SK-N-SH treated with all-trans-retinoic acid at 6 μM for 48 hours (cell line): Measurements from ENCODE around the gene GLI3.

Experiments used
- ATAC-seq: fragments of 200-7000 bp; cut with Tn5 transposase; 3 replicates; pipeline ENCODE4 v1.9.1; 2020; ENCODE audit warnings: mild to moderate bottlenecking, moderate library complexity
- BACH2 ChIP-seq: fragments of 250-450 bp; sonication (Bioruptor Pico); IDR thresholded peaks from 2 replicates; pipeline ENCODE4 v1.9.0; 2021; ENCODE audit warnings: mild to moderate bottlenecking, borderline replicate concordance
- CREB5 ChIP-seq: fragments of 250-450 bp; sonication (Bioruptor Pico); IDR thresholded peaks from 2 replicates; pipeline ENCODE4 v1.5.1; 2020; ENCODE audit warnings: low read depth, mild to moderate bottlenecking, moderate library complexity
- CSDC2 ChIP-seq: fragments of 250-450 bp; sonication (Bioruptor Pico); IDR thresholded peaks from 2 replicates; pipeline ENCODE4 v1.5.0; 2020; ENCODE audit warnings: mild to moderate bottlenecking, moderate library complexity
- CSRNP3 ChIP-seq: fragments of 250-450 bp; sonication (Bioruptor Pico); IDR thresholded peaks from 2 replicates; pipeline ENCODE4 v1.5.1; 2021; ENCODE audit warnings: mild to moderate bottlenecking, moderate library complexity
- GLIS3 ChIP-seq: fragments of 250-450 bp; sonication (Bioruptor Pico); IDR thresholded peaks from 2 replicates; pipeline ENCODE4 v1.5.0; 2020; ENCODE audit warnings: mild to moderate bottlenecking, moderate library complexity
- ISL1 ChIP-seq: fragments of 250-450 bp; sonication (Bioruptor Pico); IDR thresholded peaks from 2 replicates; pipeline ENCODE4 v2.1.2; 2022; ENCODE audit warnings: mild to moderate bottlenecking, moderate library complexity
- OSR1 ChIP-seq: fragments of 250-450 bp; sonication (Bioruptor Pico); IDR thresholded peaks from 2 replicates; pipeline ENCODE4 v1.8.0; 2022; ENCODE audit warnings: moderate library complexity, mild to moderate bottlenecking, inconsistent platforms
- PATZ1 ChIP-seq: fragments of 250-450 bp; sonication (Bioruptor Pico); IDR thresholded peaks from 2 replicates; pipeline ENCODE4 v1.8.0; 2020; ENCODE audit warnings: mild to moderate bottlenecking, moderate library complexity, borderline replicate concordance
- PPARA ChIP-seq: fragments of 250-450 bp; sonication (Bioruptor Pico); IDR thresholded peaks from 2 replicates; pipeline ENCODE4 v1.5.0; 2020; ENCODE audit warnings: mild to moderate bottlenecking, borderline replicate concordance
- RARB ChIP-seq: fragments of 250-450 bp; sonication (Bioruptor Pico); IDR thresholded peaks from 2 replicates; pipeline ENCODE4 v1.8.0; 2021; ENCODE audit warnings: mild to moderate bottlenecking, moderate library complexity
- SNAI2 ChIP-seq: fragments of 250-450 bp; sonication (Bioruptor Pico); IDR thresholded peaks from 2 replicates; pipeline ENCODE4 v1.5.0; 2020; ENCODE audit warnings: mild to moderate bottlenecking, moderate library complexity
- TCF4 ChIP-seq: fragments of 250-450 bp; sonication (Bioruptor Pico); IDR thresholded peaks from 2 replicates; pipeline ENCODE4 v1.8.0; 2021; ENCODE audit warnings: mild to moderate bottlenecking, moderate library complexity, borderline replicate concordance
- TOX ChIP-seq: fragments of 250-450 bp; sonication (Bioruptor Pico); IDR thresholded peaks from 2 replicates; pipeline ENCODE4 v1.8.0; 2021; ENCODE audit warnings: mild to moderate bottlenecking, moderate library complexity, borderline replicate concordance
- ZC3H10 ChIP-seq: fragments of 250-450 bp; sonication (Bioruptor Pico); IDR thresholded peaks from 2 replicates; pipeline ENCODE4 v1.5.1; 2021; ENCODE audit warnings: mild to moderate bottlenecking, moderate library complexity
- ZFP3 ChIP-seq: fragments of 250-450 bp; sonication (Bioruptor Pico); IDR thresholded peaks from 2 replicates; pipeline ENCODE4 v1.5.0; 2020; ENCODE audit warnings: mild to moderate bottlenecking, moderate library complexity
- ZFP30 ChIP-seq: fragments of 450-650 bp; formaldehyde crosslinking; IDR thresholded peaks from 2 replicates; pipeline ENCODE4 v1.5.0; 2022; ENCODE audit warnings: mild to moderate bottlenecking, moderate library complexity
- ZNF565 ChIP-seq: fragments of 450-650 bp; formaldehyde crosslinking; conservative IDR thresholded peaks from 2 replicates; pipeline ENCODE4 v1.5.0; 2020; ENCODE audit warnings: low read depth, mild to moderate bottlenecking, moderate library complexity
- ZNF70 ChIP-seq: fragments of 450-650 bp; formaldehyde crosslinking; IDR thresholded peaks from 2 replicates; pipeline ENCODE4 v1.5.0; 2020; ENCODE audit warnings: mild to moderate bottlenecking, moderate library complexity
- TF ChIP-seq, protein P1 (sequence below): fragments of 250-450 bp; sonication (Bioruptor Pico); IDR thresholded peaks from 2 replicates; pipeline ENCODE4 v1.5.0; 2020; ENCODE audit warnings: mild to moderate bottlenecking, moderate library complexity
- TF ChIP-seq, protein P2 (sequence below): fragments of 250-450 bp; sonication (Bioruptor Pico); IDR thresholded peaks from 2 replicates; pipeline ENCODE4 v1.8.0; 2021; ENCODE audit warnings: low read depth, mild to moderate bottlenecking, moderate library complexity, borderline replicate concordance

GLI3 gene

DNA sequence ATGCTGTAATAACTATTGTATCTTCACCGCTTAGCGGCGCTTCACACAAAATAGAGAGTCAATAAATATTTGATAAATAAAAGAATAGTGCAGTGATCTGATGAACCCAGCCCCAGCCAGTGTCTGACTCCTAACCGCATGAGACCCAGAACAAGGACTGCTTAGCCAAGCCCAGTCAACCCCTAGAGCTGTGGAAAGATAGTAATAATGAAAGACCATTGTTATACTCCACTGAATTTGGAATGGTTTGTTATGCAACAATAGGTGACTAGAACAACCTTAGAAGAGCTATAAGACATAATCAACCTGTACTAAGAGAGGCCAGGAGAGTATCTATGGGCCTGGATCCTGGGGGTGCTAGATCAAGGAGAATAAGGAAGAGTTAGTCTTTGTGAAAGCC is 303.6 kb downstream of the GLI3 start:
- TF ChIP-seq SNAI2 (CRISPR knock-in tag) (no peak), ZC3H10 (CRISPR knock-in tag) (no peak), PATZ1 (no peak), TCF4 (CRISPR knock-in tag) (no peak), ISL1 (CRISPR knock-in tag) (no peak), CSDC2 (CRISPR knock-in tag) (no peak), ZNF70 (CRISPR knock-in tag) (no peak), CSRNP3 (no peak), TOX (no peak), ZFP3 (CRISPR knock-in tag) (no peak), PPARA (no peak), CREB5 (CRISPR knock-in tag) (no peak)
- TF ChIP-seq, protein P1, sequence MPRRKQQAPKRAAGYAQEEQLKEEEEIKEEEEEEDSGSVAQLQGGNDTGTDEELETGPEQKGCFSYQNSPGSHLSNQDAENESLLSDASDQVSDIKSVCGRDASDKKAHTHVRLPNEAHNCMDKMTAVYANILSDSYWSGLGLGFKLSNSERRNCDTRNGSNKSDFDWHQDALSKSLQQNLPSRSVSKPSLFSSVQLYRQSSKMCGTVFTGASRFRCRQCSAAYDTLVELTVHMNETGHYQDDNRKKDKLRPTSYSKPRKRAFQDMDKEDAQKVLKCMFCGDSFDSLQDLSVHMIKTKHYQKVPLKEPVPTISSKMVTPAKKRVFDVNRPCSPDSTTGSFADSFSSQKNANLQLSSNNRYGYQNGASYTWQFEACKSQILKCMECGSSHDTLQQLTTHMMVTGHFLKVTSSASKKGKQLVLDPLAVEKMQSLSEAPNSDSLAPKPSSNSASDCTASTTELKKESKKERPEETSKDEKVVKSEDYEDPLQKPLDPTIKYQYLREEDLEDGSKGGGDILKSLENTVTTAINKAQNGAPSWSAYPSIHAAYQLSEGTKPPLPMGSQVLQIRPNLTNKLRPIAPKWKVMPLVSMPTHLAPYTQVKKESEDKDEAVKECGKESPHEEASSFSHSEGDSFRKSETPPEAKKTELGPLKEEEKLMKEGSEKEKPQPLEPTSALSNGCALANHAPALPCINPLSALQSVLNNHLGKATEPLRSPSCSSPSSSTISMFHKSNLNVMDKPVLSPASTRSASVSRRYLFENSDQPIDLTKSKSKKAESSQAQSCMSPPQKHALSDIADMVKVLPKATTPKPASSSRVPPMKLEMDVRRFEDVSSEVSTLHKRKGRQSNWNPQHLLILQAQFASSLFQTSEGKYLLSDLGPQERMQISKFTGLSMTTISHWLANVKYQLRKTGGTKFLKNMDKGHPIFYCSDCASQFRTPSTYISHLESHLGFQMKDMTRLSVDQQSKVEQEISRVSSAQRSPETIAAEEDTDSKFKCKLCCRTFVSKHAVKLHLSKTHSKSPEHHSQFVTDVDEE, result no peak
- TF ChIP-seq, all 23 proteins: peak for 0
- ATAC-seq, result no peak

DNA sequence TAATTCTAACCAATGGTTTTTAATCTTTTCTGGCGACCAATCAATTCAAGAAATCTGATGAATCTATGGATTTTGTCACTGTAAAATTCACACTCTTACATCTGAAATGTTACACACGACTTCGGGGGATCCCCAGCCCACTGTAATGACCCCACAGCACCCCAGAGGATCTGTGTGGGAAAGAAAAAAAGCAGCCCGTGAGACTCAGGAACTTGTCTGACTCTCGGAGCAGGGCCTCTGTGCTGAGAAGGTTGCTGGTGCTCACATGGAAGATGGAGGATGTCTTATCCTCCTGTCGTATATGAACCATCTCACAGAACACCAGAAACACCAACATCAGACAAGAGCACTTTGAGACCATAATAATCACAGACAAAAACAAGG is 305.8 kb downstream of the GLI3 start:
- TF ChIP-seq ZFP30 (CRISPR knock-in tag) (no peak), TCF4 (CRISPR knock-in tag) (no peak), OSR1 (CRISPR knock-in tag) (no peak), RARB (CRISPR knock-in tag) (no peak), SNAI2 (CRISPR knock-in tag) (no peak), CSDC2 (CRISPR knock-in tag) (no peak), GLIS3 (no peak), CREB5 (CRISPR knock-in tag) (no peak), ZNF70 (CRISPR knock-in tag) (no peak), ISL1 (CRISPR knock-in tag) (no peak), BACH2 (CRISPR knock-in tag) (no peak), ZNF565 (CRISPR knock-in tag) (no peak), ZC3H10 (CRISPR knock-in tag) (no peak), PATZ1 (no peak)
- TF ChIP-seq, protein P2, sequence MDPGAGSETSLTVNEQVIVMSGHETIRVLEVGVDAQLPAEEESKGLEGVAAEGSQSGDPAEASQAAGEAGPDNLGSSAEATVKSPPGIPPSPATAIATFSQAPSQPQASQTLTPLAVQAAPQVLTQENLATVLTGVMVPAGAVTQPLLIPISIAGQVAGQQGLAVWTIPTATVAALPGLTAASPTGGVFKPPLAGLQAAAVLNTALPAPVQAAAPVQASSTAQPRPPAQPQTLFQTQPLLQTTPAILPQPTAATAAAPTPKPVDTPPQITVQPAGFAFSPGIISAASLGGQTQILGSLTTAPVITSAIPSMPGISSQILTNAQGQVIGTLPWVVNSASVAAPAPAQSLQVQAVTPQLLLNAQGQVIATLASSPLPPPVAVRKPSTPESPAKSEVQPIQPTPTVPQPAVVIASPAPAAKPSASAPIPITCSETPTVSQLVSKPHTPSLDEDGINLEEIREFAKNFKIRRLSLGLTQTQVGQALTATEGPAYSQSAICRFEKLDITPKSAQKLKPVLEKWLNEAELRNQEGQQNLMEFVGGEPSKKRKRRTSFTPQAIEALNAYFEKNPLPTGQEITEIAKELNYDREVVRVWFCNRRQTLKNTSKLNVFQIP (CRISPR knock-in tag), result no peak
- TF ChIP-seq, protein P1, result no peak
- no peak for ATAC-seq
